ENCODE data around the gene COL6A2. TPM values are rescaled to one million over a fixed set of nuclear protein-coding genes. Genes with fewer than 3 reads are reported as not detected.
A peak's percentile ranks its signal among the peaks of the same experiment; 100 is the strongest.

Gene COL6A2
- total RNA-seq, 1 donor from 2014 or later, result 397 TPM

- no peak for DNase-seq (ENCODE audit: low spot score)
- intact Hi-C loops (cut with DNase I), result no loop called here
- ATAC-seq, result peak; percentile 21
These were observed 11.7 kb downstream of the COL6A2 start for GRCh38 chr21:46109313-46110221.

DNA sequence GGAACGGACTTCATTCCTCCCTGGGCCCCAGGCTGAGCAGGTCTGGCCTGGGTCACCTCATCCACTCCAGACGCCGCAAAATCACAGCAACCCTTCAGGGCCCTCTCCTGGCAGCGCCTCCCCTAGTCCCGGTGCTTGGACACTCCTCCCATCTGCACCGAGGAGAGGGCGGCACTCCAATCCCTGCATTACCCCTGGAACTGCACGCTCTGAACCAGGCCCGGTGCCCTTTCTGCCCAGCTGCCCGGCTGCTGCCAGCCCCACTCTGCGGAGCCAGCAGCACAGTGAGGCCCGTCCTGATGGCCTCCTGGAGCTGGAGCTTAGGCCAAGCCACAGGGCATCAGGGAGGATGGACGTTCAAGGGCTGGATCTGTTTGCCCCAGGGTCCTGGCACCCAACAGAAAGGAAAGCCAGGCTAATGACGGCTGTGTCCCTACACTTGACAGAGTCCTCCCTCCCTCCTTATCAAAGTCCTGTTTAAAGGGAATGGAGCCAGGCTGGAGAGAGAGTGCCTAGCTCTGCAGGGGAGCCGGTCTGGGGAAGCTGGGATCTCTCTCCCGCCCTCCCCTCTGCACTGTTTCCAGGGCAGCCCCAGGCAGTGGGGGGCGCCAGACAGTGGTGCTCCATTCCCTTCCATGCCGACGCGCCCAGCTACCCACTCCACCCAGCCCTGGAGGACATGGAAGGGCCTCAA, 12.7 kb downstream of the COL6A2 start:
- intact Hi-C loops (cut with DNase I), result no loop called here
- DNase-seq (ENCODE audit: low spot score) (peak; percentile 65), ATAC-seq (peak; percentile 78)

GRCh38 chr21:46111193-46111571, 13.3 kb downstream of the COL6A2 start:
- ATAC-seq (peak; percentile 16), DNase-seq (ENCODE audit: low spot score) (peak; percentile 51)
- intact Hi-C loops (cut with DNase I), result no loop called here

DNA sequence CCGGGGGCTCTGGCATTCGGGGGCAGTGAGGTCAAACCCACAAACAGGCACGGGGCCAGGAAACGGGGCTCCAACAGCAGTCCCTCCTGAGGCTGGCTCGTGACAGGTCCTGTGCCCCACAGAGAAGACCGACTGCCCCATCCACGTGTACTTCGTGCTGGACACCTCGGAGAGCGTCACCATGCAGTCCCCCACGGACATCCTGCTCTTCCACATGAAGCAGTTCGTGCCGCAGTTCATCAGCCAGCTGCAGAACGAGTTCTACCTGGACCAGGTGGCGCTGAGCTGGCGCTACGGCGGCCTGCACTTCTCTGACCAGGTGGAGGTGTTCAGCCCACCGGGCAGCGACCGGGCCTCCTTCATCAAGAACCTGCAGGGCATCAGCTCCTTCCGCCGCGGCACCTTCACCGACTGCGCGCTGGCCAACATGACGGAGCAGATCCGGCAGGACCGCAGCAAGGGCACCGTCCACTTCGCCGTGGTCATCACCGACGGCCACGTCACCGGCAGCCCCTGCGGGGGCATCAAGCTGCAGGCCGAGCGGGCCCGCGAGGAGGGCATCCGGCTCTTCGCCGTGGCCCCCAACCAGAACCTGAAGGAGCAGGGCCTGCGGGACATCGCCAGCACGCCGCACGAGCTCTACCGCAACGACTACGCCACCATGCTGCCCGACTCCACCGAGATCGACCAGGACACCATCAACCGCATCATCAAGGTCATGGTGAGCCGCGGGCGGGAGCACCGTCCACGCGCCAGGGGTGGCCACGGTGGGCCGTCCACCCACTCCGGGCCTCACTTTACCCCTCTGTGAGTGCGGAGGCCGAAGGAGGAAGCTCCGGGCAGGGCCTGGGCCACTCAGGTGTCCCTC, 14.2 kb downstream of the COL6A2 start:
- ATAC-seq, result no peak
- intact Hi-C loops (cut with DNase I), result no loop called here
- DNase-seq (ENCODE audit: low spot score), result peak; percentile 59

GRCh38 chr21:46112725-46113215, 14.9 kb downstream of the COL6A2 start:
- intact Hi-C loops (cut with DNase I), result no loop called here
- ATAC-seq, result no peak
- DNase-seq (ENCODE audit: low spot score), result peak; percentile 51

DNA sequence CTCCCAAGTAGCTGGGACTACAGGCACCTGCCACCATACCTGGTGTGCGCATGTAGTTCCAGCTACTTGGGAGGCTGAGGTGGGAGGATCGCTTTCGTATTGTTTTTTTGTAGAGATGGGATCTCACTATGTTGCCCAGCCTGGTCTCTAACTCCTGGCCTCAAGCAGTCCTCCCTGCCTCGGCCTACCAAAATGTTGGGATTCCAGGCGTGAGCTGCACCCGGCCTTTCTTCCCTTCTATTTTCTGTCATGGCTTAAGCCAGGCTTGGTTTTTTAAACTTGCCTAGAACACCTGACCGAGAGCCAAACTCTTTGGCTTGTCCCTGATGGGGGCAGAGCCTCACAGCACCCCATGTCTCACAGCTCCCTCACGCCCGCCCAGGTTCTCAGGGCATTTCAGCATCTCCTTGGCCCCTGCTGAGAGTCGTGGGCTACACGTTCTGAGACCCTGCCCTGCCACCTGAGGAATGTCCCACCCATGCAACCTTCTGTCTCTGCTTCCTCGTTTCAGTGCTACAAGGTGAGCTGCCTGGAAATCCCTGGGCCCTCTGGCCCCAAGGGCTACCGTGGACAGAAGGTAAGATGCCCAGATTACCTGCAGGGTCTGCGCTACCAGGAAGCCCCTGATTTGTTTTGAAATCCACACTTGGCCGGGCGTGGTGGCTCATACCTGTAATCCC, 15.7 kb downstream of the COL6A2 start:
- no peak for DNase-seq (ENCODE audit: low spot score)
- intact Hi-C loops (cut with DNase I), result no loop called here
- no peak for ATAC-seq

GRCh38 chr21:46114963-46115362, 17.1 kb downstream of the COL6A2 start:
- intact Hi-C loops (cut with DNase I), result no loop called here
- ATAC-seq (no peak), DNase-seq (ENCODE audit: low spot score) (peak; percentile 59)

GRCh38 chr21:46115441-46116188, 17.7 kb downstream of the COL6A2 start:
- DNase-seq (ENCODE audit: low spot score) (peak; percentile 54), ATAC-seq (no peak)
- intact Hi-C loops (cut with DNase I), result no loop called here

GRCh38 chr21:46116189-46116775, 18.4 kb downstream of the COL6A2 start:
- intact Hi-C loops (cut with DNase I), result no loop called here
- ATAC-seq (no peak), DNase-seq (ENCODE audit: low spot score) (peak; percentile 46)

- ATAC-seq (peak; percentile 14), DNase-seq (ENCODE audit: low spot score) (peak; percentile 58)
- intact Hi-C loops (cut with DNase I), result no loop called here
These were observed 19.1 kb downstream of the COL6A2 start for GRCh38 chr21:46116776-46117585.

DNA sequence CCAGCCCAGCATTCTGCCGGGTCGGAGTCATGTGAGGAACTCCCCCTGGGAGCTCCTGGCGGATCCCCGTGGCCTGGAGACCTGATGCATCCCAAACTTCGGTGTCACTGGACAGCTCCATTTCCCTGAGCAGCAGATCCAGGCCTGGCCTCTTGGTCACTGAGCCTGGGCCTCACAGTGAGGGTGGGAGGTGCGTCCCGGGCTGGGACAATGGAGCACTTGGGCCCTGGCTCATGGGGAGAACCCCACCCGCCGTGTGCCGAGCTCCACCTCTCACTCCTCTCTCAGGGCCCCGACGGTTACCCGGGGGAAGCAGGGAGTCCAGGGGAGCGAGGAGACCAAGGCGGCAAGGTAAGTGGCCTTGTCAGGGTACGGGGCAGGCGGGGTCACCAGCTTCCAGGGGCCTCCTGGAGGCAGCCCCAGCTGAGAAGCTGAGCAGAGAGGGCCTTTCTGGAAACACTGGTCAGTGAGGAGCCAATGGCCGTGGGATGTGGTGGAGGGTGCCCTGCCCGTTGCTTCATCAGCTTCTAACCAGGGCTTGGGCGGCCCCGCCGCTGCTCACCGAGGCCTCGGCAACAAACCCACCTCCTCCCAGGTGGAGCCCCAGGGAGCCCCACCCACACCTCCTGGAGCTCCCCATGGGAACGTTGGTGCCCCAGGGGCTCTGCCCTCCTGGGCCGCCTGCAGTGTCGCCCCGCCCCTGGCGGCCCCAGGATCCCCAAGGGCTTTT, 19.8 kb downstream of the COL6A2 start:
- no peak for DNase-seq (ENCODE audit: low spot score)
- intact Hi-C loops (cut with DNase I), result no loop called here

GRCh38 chr21:46118316-46119143, 20.6 kb downstream of the COL6A2 start:
- intact Hi-C loops (cut with DNase I), result no loop called here
- no peak for DNase-seq (ENCODE audit: low spot score)

More for the DNA sequence above, 19.8 kb downstream of the COL6A2 start:
- ATAC-seq, result no peak

GRCh38 chr21:46119144-46119636, 21.3 kb downstream of the COL6A2 start:
- DNase-seq (ENCODE audit: low spot score), result no peak
- intact Hi-C loops (cut with DNase I), result no loop called here
- ATAC-seq, result no peak

More at GRCh38 chr21:46118316-46119143, 20.6 kb downstream of the COL6A2 start:
- no peak for ATAC-seq

DNA sequence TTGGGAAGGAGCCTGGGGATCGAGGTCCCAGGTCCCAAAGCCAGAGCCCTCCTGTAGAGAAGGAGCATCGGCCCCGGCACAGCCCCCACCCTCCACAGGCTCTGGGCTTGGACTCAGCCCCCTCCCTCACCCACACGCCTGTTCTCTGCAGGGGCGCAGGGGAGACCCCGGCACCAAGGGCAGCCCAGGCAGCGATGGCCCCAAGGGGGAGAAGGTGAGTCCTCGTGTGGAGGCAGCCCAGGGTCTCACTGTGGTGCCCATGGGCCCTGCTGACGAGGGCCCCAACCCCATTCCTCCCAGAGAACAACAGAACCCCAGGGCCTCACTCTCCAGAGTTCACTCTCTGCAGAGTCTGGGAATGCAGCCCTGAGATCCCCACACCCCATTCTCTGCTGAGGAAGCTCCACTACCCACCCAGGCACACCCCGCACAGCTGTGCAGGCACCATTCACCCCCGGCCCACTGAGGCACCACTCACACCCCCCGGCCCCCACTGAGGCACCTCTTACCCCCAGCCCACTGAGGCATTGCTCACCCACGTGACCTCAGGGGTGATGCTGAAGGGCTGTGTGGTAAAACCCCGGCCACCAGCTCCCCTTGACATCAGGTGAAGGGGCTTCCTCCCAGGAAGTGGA, 21.8 kb downstream of the COL6A2 start:
- intact Hi-C loops (cut with DNase I), result no loop called here
- no peak for ATAC-seq
- DNase-seq (ENCODE audit: low spot score), result peak; percentile 56
